ENCODE results near the gene GTF2H2C. TPM values are rescaled to one million over a fixed set of nuclear protein-coding genes. Genes with fewer than 3 reads are reported as not detected.
"Not testable (repeated sequence)": the region's sequence is repeated elsewhere in the genome, so short reads cannot be mapped to it uniquely, and the experiment has no call there.

Gene GTF2H2C
- total and polyA plus RNA-seq, 2 donors, result 16.9 to 77.7 TPM

- no peaks in the 10 kb centered on the region for H3K4me1 ChIP-seq (ENCODE audit: insufficient read depth)
- no peak overlapping the region for H3K4me3 ChIP-seq (ENCODE audit: low read depth, low read length)
- no peaks in the 10 kb centered on the region for H3K36me3 ChIP-seq (ENCODE audit: insufficient read depth)
- no peak for DNase-seq (ENCODE audit: extremely low spot score)
- H3K27ac ChIP-seq (ENCODE audit: low read depth), result no peak overlapping the region
- WGBS, result 34% methylated on average over 3 of the region's 3 CpGs
Measured at GRCh38 chr5:69531406-69531801, 28.6 kb upstream of the GTF2H2C start.

- WGBS, result 64% methylated on average over 3 of the region's 3 CpGs
Measured at GRCh38 chr5:69537911-69538310, 22.1 kb upstream of the GTF2H2C start.

GRCh38 chr5:69538735-69539134 is 21.3 kb upstream of the GTF2H2C start:
- DNase-seq (ENCODE audit: extremely low spot score); H3K4me1 ChIP-seq (ENCODE audit: insufficient read depth); H3K36me3 ChIP-seq (ENCODE audit: insufficient read depth); H3K4me3 ChIP-seq (ENCODE audit: low read depth, low read length); H3K27ac ChIP-seq (ENCODE audit: low read depth): not testable (repeated sequence)
- 88% methylated on average over 1 of the region's 2 CpGs for WGBS

More at GRCh38 chr5:69537911-69538310, 22.1 kb upstream of the GTF2H2C start:
- H3K36me3 ChIP-seq (ENCODE audit: insufficient read depth); H3K27ac ChIP-seq (ENCODE audit: low read depth); H3K4me1 ChIP-seq (ENCODE audit: insufficient read depth); DNase-seq (ENCODE audit: extremely low spot score); H3K4me3 ChIP-seq (ENCODE audit: low read depth, low read length): not testable (repeated sequence)

- H3K4me3 ChIP-seq (ENCODE audit: low read depth, low read length); H3K36me3 ChIP-seq (ENCODE audit: insufficient read depth): not testable (repeated sequence)
- no CpG with 5 or more reads among the region's 1 CpG for WGBS
Measured at GRCh38 chr5:69541347-69541746, 18.6 kb upstream of the GTF2H2C start.

GRCh38 chr5:69542838-69543618 is 17.0 kb upstream of the GTF2H2C start:
- not testable (repeated sequence) for H3K4me1 ChIP-seq (ENCODE audit: insufficient read depth); H3K27ac ChIP-seq (ENCODE audit: low read depth); H3K36me3 ChIP-seq (ENCODE audit: insufficient read depth); H3K4me3 ChIP-seq (ENCODE audit: low read depth, low read length); DNase-seq (ENCODE audit: extremely low spot score)
- WGBS, result no CpG with 5 or more reads among the region's 3 CpGs

More at GRCh38 chr5:69541347-69541746, 18.6 kb upstream of the GTF2H2C start:
- not testable (repeated sequence) for DNase-seq (ENCODE audit: extremely low spot score); H3K27ac ChIP-seq (ENCODE audit: low read depth); H3K4me1 ChIP-seq (ENCODE audit: insufficient read depth)

- H3K36me3 ChIP-seq (ENCODE audit: insufficient read depth); H3K4me1 ChIP-seq (ENCODE audit: insufficient read depth); DNase-seq (ENCODE audit: extremely low spot score); H3K4me3 ChIP-seq (ENCODE audit: low read depth, low read length); H3K27ac ChIP-seq (ENCODE audit: low read depth): not testable (repeated sequence)
- no CpG with 5 or more reads among the region's 7 CpGs for WGBS
Measured at GRCh38 chr5:69544602-69545001, 15.4 kb upstream of the GTF2H2C start.

GRCh38 chr5:69560587-69561431 is 818 bp downstream of the GTF2H2C start:
- DNase-seq (ENCODE audit: extremely low spot score); H3K36me3 ChIP-seq (ENCODE audit: insufficient read depth); H3K4me3 ChIP-seq (ENCODE audit: low read depth, low read length); H3K4me1 ChIP-seq (ENCODE audit: insufficient read depth); H3K27ac ChIP-seq (ENCODE audit: low read depth): not testable (repeated sequence)
- 35% methylated on average over 24 of the region's 31 CpGs for WGBS

GRCh38 chr5:69566172-69566571 is 6.2 kb downstream of the GTF2H2C start:
- not testable (repeated sequence) for H3K4me1 ChIP-seq (ENCODE audit: insufficient read depth); H3K36me3 ChIP-seq (ENCODE audit: insufficient read depth); H3K27ac ChIP-seq (ENCODE audit: low read depth); DNase-seq (ENCODE audit: extremely low spot score); H3K4me3 ChIP-seq (ENCODE audit: low read depth, low read length)
- WGBS, result 92% methylated on average over 2 of the region's 2 CpGs

- not testable (repeated sequence) for H3K27ac ChIP-seq (ENCODE audit: low read depth); H3K36me3 ChIP-seq (ENCODE audit: insufficient read depth); H3K4me1 ChIP-seq (ENCODE audit: insufficient read depth); DNase-seq (ENCODE audit: extremely low spot score); H3K4me3 ChIP-seq (ENCODE audit: low read depth, low read length)
- WGBS, result no CpG with 5 or more reads among the region's 2 CpGs
Measured at GRCh38 chr5:69568072-69568471, 8.1 kb downstream of the GTF2H2C start.

GRCh38 chr5:69583356-69583755 is 23.4 kb downstream of the GTF2H2C start:
- not testable (repeated sequence) for DNase-seq (ENCODE audit: extremely low spot score); H3K36me3 ChIP-seq (ENCODE audit: insufficient read depth); H3K4me1 ChIP-seq (ENCODE audit: insufficient read depth); H3K4me3 ChIP-seq (ENCODE audit: low read depth, low read length); H3K27ac ChIP-seq (ENCODE audit: low read depth)
- WGBS, result no CpG with 5 or more reads among the region's 2 CpGs

GRCh38 chr5:69596114-69596840 is 36.3 kb downstream of the GTF2H2C start:
- WGBS, result 89% methylated on average over 1 of the region's 7 CpGs
- H3K4me1 ChIP-seq (ENCODE audit: insufficient read depth); DNase-seq (ENCODE audit: extremely low spot score); H3K4me3 ChIP-seq (ENCODE audit: low read depth, low read length); H3K27ac ChIP-seq (ENCODE audit: low read depth); H3K36me3 ChIP-seq (ENCODE audit: insufficient read depth): not testable (repeated sequence)

GRCh38 chr5:69601947-69602346 is 42.0 kb downstream of the GTF2H2C start:
- H3K36me3 ChIP-seq (ENCODE audit: insufficient read depth); H3K27ac ChIP-seq (ENCODE audit: low read depth); H3K4me1 ChIP-seq (ENCODE audit: insufficient read depth); DNase-seq (ENCODE audit: extremely low spot score); H3K4me3 ChIP-seq (ENCODE audit: low read depth, low read length): not testable (repeated sequence)
- 100% methylated on average over 1 of the region's 6 CpGs for WGBS

- WGBS, result 73% methylated on average over 3 of the region's 6 CpGs
- H3K27ac ChIP-seq (ENCODE audit: low read depth); H3K4me1 ChIP-seq (ENCODE audit: insufficient read depth); H3K36me3 ChIP-seq (ENCODE audit: insufficient read depth); H3K4me3 ChIP-seq (ENCODE audit: low read depth, low read length); DNase-seq (ENCODE audit: extremely low spot score): not testable (repeated sequence)
Measured at GRCh38 chr5:69606839-69607238, 46.8 kb downstream of the GTF2H2C start.

All from urinary bladder (tissue), 4 donors.